Astrocyte of the cerebellum (primary cell): ENCODE data around the gene ITGA2.
A peak's percentile ranks its signal among the peaks of the same experiment; 100 is the strongest.

Source experiments
- DNase-seq: peaks from one replicate; pipeline ENCODE4 v3.0.0-alpha.2; 2011; ENCODE audit warnings: low read depth
- H3K4me3 ChIP-seq: 2 replicates; pipeline ENCODE4 v1.5.1; 2011; ENCODE audit warnings: mild to moderate bottlenecking, low read depth, low read length, moderate library complexity
- CTCF ChIP-seq: IDR thresholded peaks from 2 replicates; pipeline ENCODE4 v1.5.1; 2012; ENCODE audit warnings: low read length, low read depth, moderate library complexity, mild to moderate bottlenecking; ENCODE audit errors: missing control alignments
- in situ Hi-C: cut with HindIII; loops from 2 replicates; pipeline ENCODE4 v1.10.0; 2017; ENCODE audit warnings: low sequenced_read_pairs

The ITGA2 gene

GRCh38 chr5:53090229-53090628, 101.1 kb downstream of the ITGA2 start:
- TF ChIP-seq CTCF: no peak
- in situ Hi-C loops: loop anchor here (10.0 kb wide), 1 partner anchor 135 kb away; no protein-coding TSS in a partner anchor
- DNase-seq: no peak
- no peak overlapping the region for H3K4me3 ChIP-seq

- in situ Hi-C loops: loop anchor here (10.0 kb wide), 1 partner anchor 136 kb away; no protein-coding TSS in a partner anchor
- H3K4me3 ChIP-seq: no peak overlapping the region
- TF ChIP-seq CTCF: peak; percentile 36
- DNase-seq: peak; percentile 73
Observed at GRCh38 chr5:53091289-53091688, 102.1 kb downstream of the ITGA2 start.

GRCh38 chr5:53092242-53092641, 103.1 kb downstream of the ITGA2 start:
- H3K4me3 ChIP-seq: no peak overlapping the region
- DNase-seq: no peak
- TF ChIP-seq CTCF: no peak
- in situ Hi-C loops: loop anchor here (10.0 kb wide), 1 partner anchor 137 kb away; no protein-coding TSS in a partner anchor

GRCh38 chr5:53095217-53095616, 106.1 kb downstream of the ITGA2 start:
- H3K4me3 ChIP-seq: no peak overlapping the region
- DNase-seq: no peak
- in situ Hi-C loops: loop anchor here (10.0 kb wide), 1 partner anchor 140 kb away; no protein-coding TSS in a partner anchor
- TF ChIP-seq CTCF: no peak

DNA sequence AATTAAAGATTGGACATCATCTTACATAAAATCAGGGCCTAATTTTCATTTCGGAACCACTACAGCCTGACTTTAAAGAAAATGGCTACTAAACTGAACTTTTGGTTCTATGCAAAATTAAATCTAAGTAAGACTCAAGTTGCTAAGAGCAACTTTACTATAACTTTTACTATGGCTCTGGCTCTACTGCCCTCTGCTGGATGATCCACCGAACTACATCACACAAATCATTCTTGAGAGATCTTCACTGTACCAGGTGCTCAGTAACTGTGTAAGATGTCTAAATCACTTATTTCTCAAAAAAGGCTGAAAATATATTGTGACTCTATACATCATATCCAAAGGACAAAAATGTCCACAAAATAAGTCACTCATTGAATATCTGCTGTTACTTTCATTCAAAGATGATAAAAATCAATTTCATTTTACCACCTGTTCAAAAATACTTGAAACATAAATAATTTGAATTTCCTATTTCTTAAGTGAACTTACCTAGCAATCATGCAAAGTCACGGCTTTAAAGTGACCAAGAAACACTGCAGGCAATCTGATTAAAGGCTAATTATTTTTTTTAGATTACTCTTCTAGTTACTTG, 106.9 kb downstream of the ITGA2 start:
- peak; percentile 68 for DNase-seq

DNA sequence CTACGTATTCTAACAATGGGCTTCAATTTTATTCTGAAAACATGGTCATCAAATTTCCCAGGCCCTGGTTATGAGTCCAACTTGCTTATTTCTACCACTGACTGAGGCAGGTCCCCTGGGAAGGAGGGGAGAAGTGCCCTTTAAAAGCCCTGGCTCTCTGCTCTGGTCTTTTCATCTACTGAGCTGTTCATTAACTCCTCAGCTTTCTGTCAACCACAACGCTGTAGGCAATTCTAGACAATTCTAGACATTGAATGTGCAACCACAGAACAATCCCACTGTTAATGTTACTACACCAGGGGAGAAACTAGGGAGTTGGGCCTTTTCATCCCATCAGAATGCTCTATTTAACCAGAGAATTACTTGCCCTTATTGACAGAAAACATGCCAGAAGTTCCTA, 110.4 kb downstream of the ITGA2 start:
- no peak overlapping the region for H3K4me3 ChIP-seq
- in situ Hi-C loops: loop anchor here (10.0 kb wide), 1 partner anchor 145 kb away; no protein-coding TSS in a partner anchor
- TF ChIP-seq CTCF: no peak
- no peak for DNase-seq

More for the DNA sequence above, 106.9 kb downstream of the ITGA2 start:
- H3K4me3 ChIP-seq: no peak overlapping the region
- in situ Hi-C loops: loop anchor here (10.0 kb wide), 1 partner anchor 141 kb away; no protein-coding TSS in a partner anchor
- TF ChIP-seq CTCF: peak; percentile 85

- in situ Hi-C loops: no loop called here
- no peak overlapping the region for H3K4me3 ChIP-seq
- no peak for DNase-seq
- no peak for TF ChIP-seq CTCF
Observed at GRCh38 chr5:53100606-53101005, 111.5 kb downstream of the ITGA2 start.
